Natural killer cell (primary cell): ENCODE results near the gene USP38. TPM values are rescaled to one million over a fixed set of nuclear protein-coding genes. Genes with fewer than 3 reads are reported as not detected.

Experiments
- ATAC-seq, 3 donors: fragments of 150-1000 bp in 2 of 3; fragments of 200-7000 bp in 1 of 3; cut with Tn5 transposase; 1 replicate in 1 of 3; 2 replicates in 2 of 3; pipeline ENCODE4 v1.10.0; 2021; ENCODE audit warnings: mild to moderate bottlenecking in 2 of 3, moderate library complexity in 2 of 3
- DNase-seq, 2 donors: peaks; one replicate each; pipeline versions ENCODE4 v3.0.0 to v3.0.0-alpha.2; 2013 to 2021; ENCODE audit warnings: mixed read lengths in 1 of 2
- H3K27ac ChIP-seq: one replicate; pipeline ENCODE4 v1.5.1; 2013; ENCODE audit warnings: mild to moderate bottlenecking, low read length
- H3K27me3 ChIP-seq: one replicate; pipeline ENCODE4 v1.6.1; 2013; ENCODE audit warnings: low read length; ENCODE audit not compliant: control insufficient read depth, insufficient read depth
- H3K36me3 ChIP-seq: one replicate; pipeline ENCODE4 v1.6.1; 2013; ENCODE audit warnings: low read length; ENCODE audit not compliant: control insufficient read depth, insufficient read depth
- H3K4me1 ChIP-seq: one replicate; pipeline ENCODE4 v1.6.1; 2013; ENCODE audit warnings: low read length; ENCODE audit not compliant: control insufficient read depth, insufficient read depth
- H3K4me3 ChIP-seq: one replicate; pipeline ENCODE4 v1.5.1; 2013; ENCODE audit warnings: low read length
- H3K9me3 ChIP-seq: one replicate; pipeline ENCODE4 v1.6.1; 2013; ENCODE audit warnings: low read length; ENCODE audit not compliant: control insufficient read depth, insufficient read depth
- H3K27ac Mint-ChIP-seq, 2 donors: one replicate each; pipeline ENCODE4 v1.8.0; 2022; ENCODE audit warnings: mild to moderate bottlenecking in 2 of 2, mixed read lengths in 2 of 2, moderate library complexity in 1 of 2
- H3K27me3 Mint-ChIP-seq, 2 donors: one replicate each; pipeline ENCODE4 v1.8.0; 2022; ENCODE audit warnings: low read depth in 2 of 2, mixed read lengths in 2 of 2
- H3K36me3 Mint-ChIP-seq: one replicate; pipeline ENCODE4 v1.8.0; 2022; ENCODE audit warnings: mixed read lengths
- H3K4me1 Mint-ChIP-seq, 2 donors: one replicate each; pipeline ENCODE4 v1.8.0; 2022; ENCODE audit warnings: mixed read lengths in 2 of 2
- H3K4me3 Mint-ChIP-seq: one replicate; pipeline ENCODE4 v1.8.0; 2022; ENCODE audit warnings: mild to moderate bottlenecking, moderate library complexity, mixed read lengths
- H3K9me3 Mint-ChIP-seq, 2 donors: one replicate each; pipeline ENCODE4 v1.8.0; 2022; ENCODE audit warnings: mixed read lengths in 2 of 2
- CTCF ChIP-seq: fragments of 200-600 bp; IDR thresholded peaks from one replicate; pipeline ENCODE4 v1.8.0; 2022; ENCODE audit warnings: antibody characterized with exemption
- WGBS: methylation state at CpG from one replicate; pipeline ENCODE4 v1.1.7; 2013; ENCODE audit warnings: missing lambda C conversion rate; ENCODE audit not compliant: insufficient coverage; 5-methylcytosine and 5-hydroxymethylcytosine counted together
- intact Hi-C: fragments of 100-400 bp; cut with micrococcal nuclease; formaldehyde crosslinking; loops from one replicate; pipeline ENCODE4 v1.14.2; 2022
- total RNA-seq, 4 donors: library from RNA; stranded (reverse); fragments of 120-200 nt in 1 of 4; gene quantifications; one replicate each; pipeline versions ENCODE4 v1.2.3 to v1.2.4, GENCODE V29; 2013 to 2022

Gene USP38
- total RNA-seq, 3 donors from 2014 or later (not counting 1 experiment from before 2014, with no cell fraction given), result 35.6 to 39.5 (median 36.7) TPM

GRCh38 chr4:143251779-143252178 lies 67.1 kb downstream of the USP38 start:
- peaks cover 9% of the 10 kb centered on the region in 2 donors for H3K27me3 Mint-ChIP-seq
- no peaks in the 10 kb centered on the region for H3K9me3 ChIP-seq
- ATAC-seq, result no peak
- no peak overlapping the region for H3K4me3 Mint-ChIP-seq
- intact Hi-C loops, result no loop called here
- no peak for DNase-seq
- H3K4me1 Mint-ChIP-seq, result no peaks in the 10 kb centered on the region
- no peaks in the 10 kb centered on the region for H3K36me3 ChIP-seq
- TF ChIP-seq CTCF, result no peak
- H3K4me3 ChIP-seq, result no peak overlapping the region
- H3K4me1 ChIP-seq, result no peaks in the 10 kb centered on the region
- no peaks in the 10 kb centered on the region for H3K9me3 Mint-ChIP-seq
- H3K27ac Mint-ChIP-seq, result no peak overlapping the region
- H3K27me3 ChIP-seq, result no peaks in the 10 kb centered on the region
- H3K36me3 Mint-ChIP-seq, result no peaks in the 10 kb centered on the region
- 43% methylated on average over 1 of the region's 1 CpG for WGBS
- H3K27ac ChIP-seq, result no peak overlapping the region

- no peak overlapping the region for H3K4me3 Mint-ChIP-seq
- H3K4me1 Mint-ChIP-seq, result no peaks in the 10 kb centered on the region
- Histone ChIP-seq H3K36me3 (no peaks in the 10 kb centered on the region), H3K27ac (no peak overlapping the region), H3K4me1 (no peaks in the 10 kb centered on the region), H3K9me3 (no peaks in the 10 kb centered on the region), H3K4me3 (no peak overlapping the region), H3K27me3 (no peaks in the 10 kb centered on the region)
- 93% methylated on average over 2 of the region's 3 CpGs for WGBS
- peaks cover 9% of the 10 kb centered on the region in 2 donors for H3K27me3 Mint-ChIP-seq
- ATAC-seq, result no peak
- no peak for TF ChIP-seq CTCF
- no peak overlapping the region for H3K27ac Mint-ChIP-seq
- H3K9me3 Mint-ChIP-seq, result no peaks in the 10 kb centered on the region
- no peak for DNase-seq
- intact Hi-C loops, result no loop called here
- no peaks in the 10 kb centered on the region for H3K36me3 Mint-ChIP-seq
Measured at GRCh38 chr4:143252478-143252877, 67.8 kb downstream of the USP38 start.

- WGBS, result 32% methylated on average over 2 of the region's 2 CpGs
- no peaks in the 10 kb centered on the region for H3K27me3 ChIP-seq
- ATAC-seq, result no peak
- TF ChIP-seq CTCF, result no peak
- no peaks in the 10 kb centered on the region for H3K9me3 Mint-ChIP-seq
- H3K4me3 ChIP-seq, result no peak overlapping the region
- no peaks in the 10 kb centered on the region for H3K4me1 ChIP-seq
- H3K36me3 Mint-ChIP-seq, result no peaks in the 10 kb centered on the region
- no peaks in the 10 kb centered on the region for H3K4me1 Mint-ChIP-seq
- H3K9me3 ChIP-seq, result no peaks in the 10 kb centered on the region
- H3K27ac Mint-ChIP-seq, result no peak overlapping the region
- DNase-seq, result no peak
- peaks cover 2 to 9% of the 10 kb centered on the region in 2 donors for H3K27me3 Mint-ChIP-seq
- no peaks in the 10 kb centered on the region for H3K36me3 ChIP-seq
- no peak overlapping the region for H3K27ac ChIP-seq
- H3K4me3 Mint-ChIP-seq, result no peak overlapping the region
- intact Hi-C loops, result no loop called here
Measured at GRCh38 chr4:143253166-143253565, 68.4 kb downstream of the USP38 start.

- H3K4me1 Mint-ChIP-seq, result no peaks in the 10 kb centered on the region
- WGBS, result 94% methylated on average over 4 of the region's 5 CpGs
- no peak for TF ChIP-seq CTCF
- H3K9me3 Mint-ChIP-seq, result no peaks in the 10 kb centered on the region
- H3K4me3 Mint-ChIP-seq, result no peak overlapping the region
- Histone ChIP-seq H3K4me3 (no peak overlapping the region), H3K27ac (no peak overlapping the region), H3K9me3 (no peaks in the 10 kb centered on the region), H3K36me3 (no peaks in the 10 kb centered on the region), H3K27me3 (no peaks in the 10 kb centered on the region), H3K4me1 (no peaks in the 10 kb centered on the region)
- no peak overlapping the region for H3K27ac Mint-ChIP-seq
- H3K36me3 Mint-ChIP-seq, result no peaks in the 10 kb centered on the region
- ATAC-seq, result no peak
- H3K27me3 Mint-ChIP-seq, result peaks cover 0 to 9% of the 10 kb centered on the region in 2 donors
- intact Hi-C loops, result no loop called here
- no peak for DNase-seq
Measured at GRCh38 chr4:143254491-143255226, 69.9 kb downstream of the USP38 start.
